ENCODE data around the gene ZNF254.

The ZNF254 gene

DNA sequence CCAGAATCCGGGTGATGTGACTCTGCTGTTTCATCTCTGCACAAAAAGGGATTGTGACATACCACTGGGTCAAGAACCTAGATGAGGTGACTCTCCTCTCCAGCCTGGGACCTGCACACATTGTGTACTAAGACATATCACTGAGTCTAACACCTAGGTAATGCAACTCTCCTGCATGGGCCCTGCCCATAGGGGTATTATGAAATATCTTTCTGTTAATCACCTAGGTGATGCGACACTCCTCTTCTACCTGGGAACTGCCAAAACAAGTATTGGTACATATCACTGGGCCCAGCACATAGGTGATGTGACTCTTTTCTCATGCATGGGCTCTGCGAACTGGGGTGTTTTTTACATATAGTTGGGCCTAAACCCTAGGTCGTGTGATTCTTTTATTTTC, 35.5 kb upstream of the ZNF254 start:
- no peak for TF ChIP-seq POLR2AphosphoS5 (IDR thresholded peaks at IDR 0.05; ENCODE audit: low read depth, low read length)
- TF ChIP-seq TAF1 (IDR thresholded peaks at IDR 0.05; ENCODE audit: borderline replicate concordance, insufficient read depth, low read length) = no peak
- TF ChIP-seq FOXP2 (optimal IDR thresholded peaks at IDR 0.05; ENCODE audit: borderline replicate concordance, extremely low read depth, extremely low read length, insufficient read depth) = no peak
- TF ChIP-seq REST (IDR thresholded peaks at IDR 0.05; ENCODE audit: insufficient read depth in 1 of 2, low read depth in 2 of 2, low read length in 2 of 2) = no peak
- no peak for TF ChIP-seq SIN3A (IDR thresholded peaks at IDR 0.05; ENCODE audit: borderline replicate concordance, insufficient read depth, low read length)

DNA sequence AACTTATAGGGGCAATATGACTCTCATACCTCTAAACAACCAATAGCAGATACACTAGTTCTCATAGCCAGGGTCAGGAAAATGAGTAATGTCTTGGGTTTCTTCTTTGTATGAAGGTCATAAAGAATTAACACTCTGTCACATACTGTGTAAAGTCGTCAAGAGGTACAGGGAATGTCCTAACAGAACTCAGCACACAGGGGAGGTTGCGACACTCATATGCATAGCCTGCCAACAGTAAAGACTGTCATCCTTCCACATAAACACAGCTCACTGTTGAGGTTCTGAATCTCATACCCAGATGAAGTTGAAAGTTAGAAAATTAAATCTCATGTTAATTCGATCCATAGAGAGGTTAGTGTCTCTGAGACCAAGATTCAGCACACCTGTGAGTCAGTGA, 34.2 kb upstream of the ZNF254 start:
- TF ChIP-seq SIN3A (IDR thresholded peaks at IDR 0.05; ENCODE audit: borderline replicate concordance, insufficient read depth, low read length) (no peak), POLR2AphosphoS5 (IDR thresholded peaks at IDR 0.05; ENCODE audit: low read depth, low read length) (no peak), REST (IDR thresholded peaks at IDR 0.05; ENCODE audit: insufficient read depth in 1 of 2, low read depth in 2 of 2, low read length in 2 of 2) (no peak), FOXP2 (optimal IDR thresholded peaks at IDR 0.05; ENCODE audit: borderline replicate concordance, extremely low read depth, extremely low read length, insufficient read depth) (no peak), TAF1 (IDR thresholded peaks at IDR 0.05; ENCODE audit: borderline replicate concordance, insufficient read depth, low read length) (no peak)

- no peak for TF ChIP-seq POLR2AphosphoS5 (IDR thresholded peaks at IDR 0.05; ENCODE audit: low read depth, low read length)
- TF ChIP-seq REST (IDR thresholded peaks at IDR 0.05; ENCODE audit: insufficient read depth in 1 of 2, low read depth in 2 of 2, low read length in 2 of 2) = no peak
- TF ChIP-seq TAF1 (IDR thresholded peaks at IDR 0.05; ENCODE audit: borderline replicate concordance, insufficient read depth, low read length) = no peak
- TF ChIP-seq SIN3A (IDR thresholded peaks at IDR 0.05; ENCODE audit: borderline replicate concordance, insufficient read depth, low read length) = no peak
- TF ChIP-seq FOXP2 (optimal IDR thresholded peaks at IDR 0.05; ENCODE audit: borderline replicate concordance, extremely low read depth, extremely low read length, insufficient read depth) = no peak
Observed at GRCh38 chr19:24053601-24054000, 33.4 kb upstream of the ZNF254 start.

- TF ChIP-seq REST (IDR thresholded peaks at IDR 0.05; ENCODE audit: insufficient read depth in 1 of 2, low read depth in 2 of 2, low read length in 2 of 2) = no peak
- TF ChIP-seq POLR2AphosphoS5 (IDR thresholded peaks at IDR 0.05; ENCODE audit: low read depth, low read length) = no peak
- TF ChIP-seq TAF1 (IDR thresholded peaks at IDR 0.05; ENCODE audit: borderline replicate concordance, insufficient read depth, low read length) = no peak
- no peak for TF ChIP-seq SIN3A (IDR thresholded peaks at IDR 0.05; ENCODE audit: borderline replicate concordance, insufficient read depth, low read length)
- no peak for TF ChIP-seq FOXP2 (optimal IDR thresholded peaks at IDR 0.05; ENCODE audit: borderline replicate concordance, extremely low read depth, extremely low read length, insufficient read depth)
Observed at GRCh38 chr19:24054044-24054935, 32.7 kb upstream of the ZNF254 start.

Measured in PFSK-1 (cell line).